Lower leg skin (tissue), 4 donors: ENCODE results near the gene ACTMAP. TPM values are rescaled to one million over a fixed set of nuclear protein-coding genes. Genes with fewer than 3 reads are reported as not detected.
"Not testable (repeated sequence)": the region's sequence is repeated elsewhere in the genome, so short reads cannot be mapped to it uniquely, and the experiment has no call there.

ENCODE experiments used
- DNase-seq, 2 donors: peaks; one replicate each; pipeline ENCODE4 v3.0.0-alpha.2; 2019; ENCODE audit warnings: low spot score in 2 of 2
- H3K4me3 ChIP-seq: fragments of 200-600 bp; sonication (generic); 2 replicates; pipeline ENCODE4 v1.5.1; 2017; ENCODE audit warnings: mild to moderate bottlenecking, low read depth; ENCODE audit not compliant: poor library complexity, severe bottlenecking
- POLR2A ChIP-seq, 2 donors: fragments of 450-650 bp; IDR thresholded peaks; one replicate each; pipeline ENCODE4 v1.6.1; 2016 to 2017; ENCODE audit warnings: antibody characterized with exemption in 2 of 2, mild to moderate bottlenecking in 1 of 2, moderate library complexity in 1 of 2
- WGBS, 2 donors: methylation state at CpG; one replicate each; pipeline ENCODE4 v1.1.5; 2018; 5-methylcytosine and 5-hydroxymethylcytosine counted together
- intact Hi-C: fragments of 100-400 bp; cut with DNase I; formaldehyde crosslinking; loops from one replicate; pipeline ENCODE4 v1.15.0; 2023; ENCODE audit warnings: low total_unique reads
- total RNA-seq, 4 donors: library from RNA; depleted of rRNA; stranded (reverse); fragments of >200 nt; gene quantifications; one replicate each; pipeline ENCODE4 v1.1.0, GENCODE V29; 2016
- TF ChIP-seq, protein P1 (sequence below), 3 donors: fragments of 450-650 bp; IDR thresholded peaks; one replicate each; pipeline ENCODE4 v1.5.1; 2016; ENCODE audit warnings: antibody characterized with exemption in 3 of 3, mild to moderate bottlenecking in 3 of 3, moderate library complexity in 2 of 3

ACTMAP gene
- total RNA-seq, 4 donors from 2014 or later: 4.1 to 8.5 (median 4.6) TPM

DNA sequence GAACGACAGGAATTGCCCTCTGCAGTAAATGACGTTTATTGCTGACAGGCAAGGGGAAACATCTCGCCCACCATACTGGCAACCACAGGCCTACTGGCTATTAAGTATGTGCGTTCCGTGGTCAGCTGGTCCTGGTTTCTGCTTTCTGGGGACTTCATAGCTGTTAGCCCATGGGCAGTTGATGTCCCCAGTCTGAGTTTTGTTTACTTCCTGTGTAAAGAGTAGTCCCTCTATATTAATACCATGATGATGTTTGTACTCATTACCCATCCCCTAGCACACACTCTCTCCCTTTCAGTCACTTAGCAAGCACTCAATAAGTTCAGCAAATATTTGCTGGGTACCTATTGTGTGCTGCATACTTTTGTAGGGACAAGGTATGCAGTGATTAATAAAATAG lies 18.6 kb upstream of the ACTMAP start:
- WGBS, 2 donors: 66 to 71% methylated on average over 5 of the region's 5 CpGs
- TF ChIP-seq, protein P1, sequence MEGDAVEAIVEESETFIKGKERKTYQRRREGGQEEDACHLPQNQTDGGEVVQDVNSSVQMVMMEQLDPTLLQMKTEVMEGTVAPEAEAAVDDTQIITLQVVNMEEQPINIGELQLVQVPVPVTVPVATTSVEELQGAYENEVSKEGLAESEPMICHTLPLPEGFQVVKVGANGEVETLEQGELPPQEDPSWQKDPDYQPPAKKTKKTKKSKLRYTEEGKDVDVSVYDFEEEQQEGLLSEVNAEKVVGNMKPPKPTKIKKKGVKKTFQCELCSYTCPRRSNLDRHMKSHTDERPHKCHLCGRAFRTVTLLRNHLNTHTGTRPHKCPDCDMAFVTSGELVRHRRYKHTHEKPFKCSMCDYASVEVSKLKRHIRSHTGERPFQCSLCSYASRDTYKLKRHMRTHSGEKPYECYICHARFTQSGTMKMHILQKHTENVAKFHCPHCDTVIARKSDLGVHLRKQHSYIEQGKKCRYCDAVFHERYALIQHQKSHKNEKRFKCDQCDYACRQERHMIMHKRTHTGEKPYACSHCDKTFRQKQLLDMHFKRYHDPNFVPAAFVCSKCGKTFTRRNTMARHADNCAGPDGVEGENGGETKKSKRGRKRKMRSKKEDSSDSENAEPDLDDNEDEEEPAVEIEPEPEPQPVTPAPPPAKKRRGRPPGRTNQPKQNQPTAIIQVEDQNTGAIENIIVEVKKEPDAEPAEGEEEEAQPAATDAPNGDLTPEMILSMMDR (IDR thresholded peaks at IDR 0.05): no peak
- no peak for TF ChIP-seq POLR2A (IDR thresholded peaks at IDR 0.05)
- H3K4me3 ChIP-seq: no peak overlapping the region
- intact Hi-C loops: no loop called here
- DNase-seq: no peak

DNA sequence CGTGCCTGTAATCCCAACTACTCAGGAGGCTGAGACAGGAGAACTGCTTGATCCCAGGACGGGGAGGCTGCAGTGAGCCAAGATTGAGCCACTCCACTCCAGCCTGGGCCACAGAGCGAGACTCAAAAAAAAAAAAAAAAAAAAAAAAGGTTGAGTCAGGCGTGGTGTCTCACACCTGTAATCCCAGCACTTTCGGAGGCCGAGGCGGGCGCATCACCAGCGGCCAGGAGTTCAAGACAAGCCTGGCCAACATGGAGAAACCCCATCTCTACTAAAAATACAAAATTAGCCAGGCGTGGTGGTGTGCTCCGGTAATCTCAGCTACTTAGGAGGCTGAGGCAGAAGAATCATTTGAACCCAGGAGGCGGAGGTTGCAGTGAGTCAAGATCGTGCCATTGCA lies 16.1 kb upstream of the ACTMAP start:
- DNase-seq, H3K4me3 ChIP-seq, intact Hi-C loops: not testable (repeated sequence)
- WGBS, 2 donors: 95 to 96% methylated on average over 13 of the region's 13 CpGs

DNA sequence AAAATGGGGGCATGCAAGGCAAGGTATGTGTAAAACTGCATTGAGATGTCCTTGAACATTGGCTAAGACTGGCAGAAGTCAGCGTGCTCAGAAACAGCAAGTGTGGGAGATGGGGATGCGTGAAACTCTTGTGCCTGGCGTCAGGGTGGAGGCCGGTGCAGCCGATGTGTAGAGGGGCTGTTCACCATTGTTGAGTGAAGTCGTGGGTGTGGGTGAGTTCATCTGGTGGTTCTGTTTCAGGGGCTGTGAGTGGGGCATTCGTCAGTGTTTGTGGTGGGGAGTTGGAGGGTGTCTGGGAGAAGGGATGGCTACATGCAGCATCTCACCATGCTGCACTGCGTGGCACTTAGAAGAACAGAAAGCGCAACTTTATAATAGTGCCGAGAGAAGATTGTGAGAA lies 13.7 kb upstream of the ACTMAP start:
- WGBS, 2 donors: 89 to 92% methylated on average over 10 of the region's 10 CpGs
- intact Hi-C loops: no loop called here

DNA sequence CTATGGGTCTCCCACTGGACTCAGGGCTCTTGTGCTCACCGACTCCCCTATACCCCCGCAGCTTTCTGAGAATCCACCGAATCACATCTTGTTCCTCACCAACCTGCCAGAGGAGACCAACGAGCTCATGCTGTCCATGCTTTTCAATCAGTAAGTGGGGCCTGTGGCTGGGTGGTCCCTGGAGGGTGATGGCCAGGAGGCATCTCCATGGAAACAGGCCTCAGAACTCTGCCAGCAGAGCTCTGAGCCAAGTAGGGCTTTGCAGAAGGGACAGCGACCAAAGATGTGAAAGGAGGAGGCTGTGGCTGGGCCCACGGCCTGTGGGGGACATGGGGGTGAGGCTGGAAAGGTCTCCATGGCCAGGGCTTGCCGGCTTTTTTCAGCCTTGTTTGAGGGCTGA lies 13.2 kb upstream of the ACTMAP start:
- intact Hi-C loops: no loop called here
- DNase-seq: no peak
- no peak overlapping the region for H3K4me3 ChIP-seq
- 90 to 98% methylated on average over 7 of the region's 7 CpGs for WGBS, 2 donors
- TF ChIP-seq POLR2A (IDR thresholded peaks at IDR 0.05): no peak
- TF ChIP-seq, protein P1 (IDR thresholded peaks at IDR 0.05): no peak

More for the DNA sequence above, 13.7 kb upstream of the ACTMAP start:
- no peak overlapping the region for H3K4me3 ChIP-seq
- no peak for DNase-seq
- TF ChIP-seq, protein P1 (IDR thresholded peaks at IDR 0.05): no peak
- no peak for TF ChIP-seq POLR2A (IDR thresholded peaks at IDR 0.05)

DNA sequence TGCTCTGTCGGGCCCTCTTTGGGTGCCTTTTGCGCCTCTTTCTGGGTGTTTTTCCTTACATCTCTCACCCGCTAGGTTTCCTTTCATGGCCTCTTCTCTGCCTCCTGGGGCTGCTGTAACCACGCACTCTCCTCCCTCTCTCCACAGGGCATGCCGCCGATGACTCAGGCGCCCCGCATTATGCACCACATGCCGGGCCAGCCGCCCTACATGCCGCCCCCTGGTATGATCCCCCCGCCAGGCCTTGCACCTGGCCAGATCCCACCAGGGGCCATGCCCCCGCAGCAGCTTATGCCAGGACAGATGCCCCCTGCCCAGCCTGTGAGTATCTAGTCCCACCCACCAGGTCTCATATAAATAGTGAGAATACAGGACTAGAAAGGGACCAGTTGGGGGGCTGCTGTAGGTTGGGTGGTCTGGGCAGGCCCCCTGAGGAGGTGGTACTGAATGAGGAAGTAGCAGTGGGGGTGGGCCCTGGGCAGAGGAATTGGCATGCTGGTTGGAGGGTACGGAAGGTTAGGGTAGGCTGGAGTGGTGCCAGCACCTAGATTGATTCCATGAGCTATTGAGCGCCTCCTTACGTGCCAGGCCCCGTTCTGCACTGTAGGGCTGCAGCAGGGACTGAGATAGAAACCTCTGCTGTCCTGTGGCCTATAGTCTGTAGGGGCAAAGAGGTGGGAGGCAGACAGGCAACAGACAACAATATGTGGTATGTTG lies 12.6 kb upstream of the ACTMAP start:
- intact Hi-C loops: no loop called here
- H3K4me3 ChIP-seq: no peak overlapping the region
- TF ChIP-seq, protein P1 (IDR thresholded peaks at IDR 0.05): no peak
- TF ChIP-seq POLR2A (IDR thresholded peaks at IDR 0.05): no peak
- DNase-seq: no peak
- WGBS, 2 donors: 88 to 90% methylated on average over 17 of the region's 17 CpGs

DNA sequence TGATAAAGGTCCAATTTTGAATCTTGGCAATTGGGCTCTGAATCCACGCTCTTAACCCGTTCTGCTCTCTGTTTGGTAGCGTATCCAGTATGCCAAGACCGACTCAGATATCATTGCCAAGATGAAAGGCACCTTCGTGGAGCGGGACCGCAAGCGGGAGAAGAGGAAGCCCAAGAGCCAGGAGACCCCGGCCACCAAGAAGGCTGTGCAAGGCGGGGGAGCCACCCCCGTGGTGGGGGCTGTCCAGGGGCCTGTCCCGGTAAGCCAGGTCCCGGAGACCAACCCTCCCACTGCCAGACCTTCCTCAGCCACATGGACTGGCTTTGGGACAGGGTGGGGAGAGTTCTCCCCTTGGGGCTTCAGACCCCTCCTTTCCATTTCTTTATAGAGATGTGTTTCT lies 9.1 kb upstream of the ACTMAP start:
- H3K4me3 ChIP-seq: no peak overlapping the region
- WGBS, 2 donors: 92 to 93% methylated on average over 13 of the region's 13 CpGs
- DNase-seq: no peak
- TF ChIP-seq POLR2A (IDR thresholded peaks at IDR 0.05): no peak
- TF ChIP-seq, protein P1 (IDR thresholded peaks at IDR 0.05): no peak
- intact Hi-C loops: no loop called here
